GM12878 (cell line): Measurements from ENCODE around the gene PDIA3. TPM values are rescaled to one million over a fixed set of nuclear protein-coding genes. Genes with fewer than 3 reads are reported as not detected.

Source experiments
- ATAC-seq: fragments of 200-7000 bp; cut with Tn5 transposase; 3 replicates; pipeline ENCODE4 v1.9.1; 2020; ENCODE audit warnings: mild to moderate bottlenecking, moderate library complexity
- BruUV-seq: library from RNA; stranded (reverse); fragments of 400-500 nt; replicated peaks from 2 replicates; lab custom pipeline; 2021; lab: Mats Ljungman, UMichigan
- CTCF ChIA-PET: fragments of 300-600 bp; sonication (Branson Sonifier 250); formaldehyde crosslinking; extraction: SDS; loops from one replicate; lab custom pipeline; 2021; ENCODE audit warnings: inconsistent platforms; lab: Yijun Ruan, JAX
- POLR2A ChIA-PET: fragments of 350-600 bp; formaldehyde crosslinking; extraction: SDS; loops from one replicate; lab custom pipeline; 2021; ENCODE audit warnings: inconsistent platforms; lab: Charles Lee
- RAD21 ChIA-PET: fragments of 300-600 bp; sonication (Branson Sonifier 250); formaldehyde crosslinking; loops from one replicate; lab custom pipeline; 2023; ENCODE audit warnings: antibody characterized with exemption; ENCODE audit not compliant: unreplicated experiment; lab: Charles Lee
- SMC1A ChIA-PET: fragments of 300-600 bp; sonication (Branson Sonifier 250); formaldehyde crosslinking; loops from one replicate; lab custom pipeline; 2023; ENCODE audit not compliant: unreplicated experiment, uncharacterized antibody; lab: Charles Lee
- DNase-seq: peaks from one replicate; pipeline ENCODE4 v3.0.0-alpha.2; 2011; ENCODE audit warnings: low read depth, low spot score
- FAIRE-seq: peaks from 3 replicates; lab custom pipeline; 2011; peaks lifted over from hg19 to GRCh38; lab: Jason Lieb, UNC
- H2AFZ ChIP-seq: 2 replicates; pipeline ENCODE4 v1.6.0; 2011; ENCODE audit warnings: low read depth, low read length, control low read depth; ENCODE audit not compliant: control insufficient read depth
- H3K27ac ChIP-seq: 2 replicates; pipeline ENCODE4 v1.5.1; 2011; ENCODE audit warnings: control low read depth; ENCODE audit not compliant: control insufficient read depth, insufficient read depth
- H3K27me3 ChIP-seq, 2 experiments: replicated peaks in 1 of 2; 2 replicates each; pipeline versions ENCODE4 v1.6.0 to v1.6.1; 2011; ENCODE audit warnings: low read length in 1 of 2; ENCODE audit not compliant: control insufficient read depth in 2 of 2, insufficient read depth in 2 of 2
- H3K36me3 ChIP-seq, 2 experiments: 2 replicates each; pipeline ENCODE4 v1.5.1; 2011; ENCODE audit warnings: low read length in 1 of 2; ENCODE audit not compliant: control insufficient read depth in 2 of 2, insufficient read depth in 2 of 2
- H3K4me1 ChIP-seq: 2 replicates; pipeline ENCODE4 v1.6.1; 2011; ENCODE audit warnings: mild to moderate bottlenecking, low read length, moderate library complexity, mixed read lengths; ENCODE audit not compliant: control insufficient read depth, insufficient read depth
- H3K4me2 ChIP-seq: 2 replicates; pipeline ENCODE4 v1.6.0; 2011; ENCODE audit warnings: control low read depth; ENCODE audit not compliant: control insufficient read depth, insufficient read depth
- H3K4me3 ChIP-seq: fragments of 200-600 bp; sonication (generic); 2 replicates; pipeline ENCODE4 v1.5.1; 2016
- H3K79me2 ChIP-seq: 2 replicates; pipeline ENCODE4 v1.6.0; 2011; ENCODE audit warnings: low read length; ENCODE audit not compliant: control insufficient read depth, insufficient read depth
- H3K9ac ChIP-seq: 2 replicates; pipeline ENCODE4 v1.8.0; 2011; ENCODE audit warnings: low read length, control low read depth, mixed read lengths; ENCODE audit not compliant: control insufficient read depth, insufficient read depth
- H3K9me3 ChIP-seq: replicated peaks from 3 replicates; pipeline ENCODE4 v1.5.1; 2011; ENCODE audit warnings: mild to moderate bottlenecking, low read length; ENCODE audit not compliant: control insufficient read depth, insufficient read depth
- H4K20me1 ChIP-seq: 2 replicates; pipeline ENCODE4 v1.6.0; 2011; ENCODE audit not compliant: control insufficient read depth, insufficient read depth
- CHD2 ChIP-seq: IDR thresholded peaks from 2 replicates; pipeline ENCODE4 v1.6.1; 2011; ENCODE audit warnings: low read depth, low read length, improper control_type of control experiment, borderline replicate concordance
- HDAC6 ChIP-seq: fragments of 200-600 bp; sonication (generic); IDR thresholded peaks from one replicate; pipeline ENCODE4 v1.8.0; 2017; ENCODE audit warnings: antibody characterized with exemption; ENCODE audit not compliant: unreplicated experiment
- JUNB ChIP-seq: IDR thresholded peaks from 2 replicates; pipeline ENCODE4 v1.6.1; 2016; ENCODE audit warnings: antibody characterized with exemption, mild to moderate bottlenecking
- PML ChIP-seq: IDR thresholded peaks from 2 replicates; pipeline ENCODE4 v1.6.1; 2012; ENCODE audit warnings: low read length, inconsistent platforms
- POLR2AphosphoS2 ChIP-seq: IDR thresholded peaks from 2 replicates; pipeline ENCODE4 v1.6.1; 2011; ENCODE audit warnings: low read depth, mild to moderate bottlenecking, low read length, improper control_type of control experiment, moderate library complexity
- POLR2AphosphoS5 ChIP-seq: IDR thresholded peaks from 2 replicates; pipeline ENCODE4 v1.6.1; 2011; ENCODE audit warnings: mild to moderate bottlenecking, low read length, inconsistent platforms
- SMARCA5 ChIP-seq: fragments of 450-650 bp; IDR thresholded peaks from 2 replicates; pipeline ENCODE4 v1.6.1; 2017; ENCODE audit warnings: mild to moderate bottlenecking
- SMC3 ChIP-seq: IDR thresholded peaks from 2 replicates; pipeline ENCODE4 v1.6.1; 2011; ENCODE audit warnings: low read length, improper control_type of control experiment, borderline replicate concordance
- SUPT20H ChIP-seq: IDR thresholded peaks from 2 replicates; pipeline ENCODE4 v1.6.1; 2011; ENCODE audit warnings: low read depth, mild to moderate bottlenecking, low read length, moderate library complexity, borderline replicate concordance; ENCODE audit not compliant: control insufficient read depth
- WGBS: methylation state at CpG from one replicate; pipeline ENCODE4 v1.1.6; 2016; ENCODE audit warnings: low lambda C conversion rate; ENCODE audit not compliant: insufficient replicate concordance, insufficient coverage; ENCODE audit errors: missing lambda C conversion rate; 5-methylcytosine and 5-hydroxymethylcytosine counted together
- in situ Hi-C: fragments of 300-500 bp; cut with MboI; formaldehyde crosslinking; loops from 9 replicates; pipeline ENCODE4 v1.14.3; 2018; ENCODE audit warnings: mixed read lengths
- intact Hi-C: fragments of 100-400 bp; cut with micrococcal nuclease; formaldehyde crosslinking; loops from one replicate; pipeline ENCODE4 v1.14.2; 2022; ENCODE audit not compliant: unreplicated experiment
- polyA plus RNA-seq, 11 experiments: library from polyadenylated mRNA; depleted of rRNA in 4 of 11; unstranded in 6 of 11; stranded (reverse) in 5 of 11; fragments of >200 nt; fragmentation: Nextera tagmentation in 4 of 11; fragmentation: Illumina TruSeq in 1 of 11; extraction: Ambion mirVana in 4 of 11; extraction: Trizol in 1 of 11; gene quantifications; 1 replicate in 1 of 11; 2 replicates in 10 of 11; pipeline versions ENCODE4 v1.2.1 to v1.2.3, GENCODE V29; 2011 to 2016; ENCODE audit warnings: inconsistent platforms in 2 of 11, missing spikeins in 2 of 11, low read depth in 1 of 11
- total RNA-seq, 4 experiments: library from RNA; depleted of rRNA in 3 of 4; stranded (reverse); fragments of >200 nt in 3 of 4; fragmentation: Illumina TruSeq in 1 of 4; extraction: Trizol in 1 of 4; gene quantifications; 2 replicates each; pipeline versions ENCODE4 v1.2.1 to v1.2.3, GENCODE V29; 2013 to 2021
- TF ChIP-seq, protein P1 (sequence below): IDR thresholded peaks from 2 replicates; pipeline ENCODE4 v1.6.1; 2012; ENCODE audit warnings: low read length, inconsistent platforms

PDIA3 gene
- total and polyA plus RNA-seq, 10 of the 15 experiments (the other 5 are each of a cell fraction or from before 2014, with no cell fraction given), result 18.2 to 716 (median 181) TPM

DNA sequence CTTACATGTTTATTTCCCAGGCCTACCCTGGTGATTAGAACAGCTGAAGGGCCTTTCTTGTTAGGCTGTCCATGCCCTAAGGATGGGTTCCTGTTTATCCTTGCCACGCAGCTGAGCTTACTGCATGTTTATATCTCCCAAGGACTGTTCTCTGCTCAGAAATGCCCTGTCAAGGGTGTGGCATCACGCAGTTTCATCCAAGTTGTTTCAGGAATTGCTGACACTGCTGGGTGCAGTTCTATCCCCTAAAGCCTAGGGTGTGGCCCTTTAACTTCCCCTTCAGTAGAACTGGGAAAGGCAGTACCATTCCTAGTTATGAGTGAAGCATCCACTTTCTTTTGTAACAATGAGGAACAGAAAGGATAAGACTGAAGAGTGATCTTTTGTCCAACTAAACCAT lies 25.6 kb downstream of the PDIA3 start:
- H3K9me3 ChIP-seq, result no peaks in the 10 kb centered on the region
- in situ Hi-C loops (no loop called here), intact Hi-C loops (no loop called here)
- RAD21 ChIA-PET, result no interaction called here
- no TSS peak for BruUV-seq
- ATAC-seq (no peak), DNase-seq (no peak), FAIRE-seq (no peak)
- H3K36me3 ChIP-seq, result peaks cover 11 to 36% of the 10 kb centered on the region in 2 experiments
- H3K4me1 ChIP-seq, result peaks cover 10% of the 10 kb centered on the region
- H3K4me3 ChIP-seq, result no peak overlapping the region
- POLR2A ChIA-PET, result interaction anchor here (0.5 to 1.2 kb wide), 4 partner anchors 18 to 1061 kb away, joined by 3 read pairs; no protein-coding TSS in a partner anchor
- no peaks in the 10 kb centered on the region for H3K79me2 ChIP-seq
- H3K4me2 ChIP-seq, result no peak overlapping the region
- H4K20me1 ChIP-seq, result no peaks in the 10 kb centered on the region
- SMC1A ChIA-PET, result interaction anchor here (0.9 to 14.9 kb wide), 8 partner anchors 14 to 44 kb away, joined by 3 to 129 read pairs (median 10); partner anchors contain the start of gene SERF2
- H3K27me3 ChIP-seq, result no peaks in the 10 kb centered on the region
- no peak overlapping the region for H3K27ac ChIP-seq
- H3K9ac ChIP-seq, result no peak overlapping the region
- WGBS, result 66% methylated on average over 2 of the region's 2 CpGs
- TF ChIP-seq SMARCA5 (no peak), PML (no peak), CHD2 (no peak), SMC3 (no peak), HDAC6 (no peak), JUNB (no peak), SUPT20H (no peak)
- TF ChIP-seq, all 136 proteins: peak for 0
- CTCF ChIA-PET, result interaction anchor here (0.6 to 3.0 kb wide), 8 partner anchors 15 to 709 kb away, joined by 3 to 30 read pairs (median 4); partner anchors contain the start of genes HYPK and SERINC4
- H2AFZ ChIP-seq, result no peak overlapping the region

DNA sequence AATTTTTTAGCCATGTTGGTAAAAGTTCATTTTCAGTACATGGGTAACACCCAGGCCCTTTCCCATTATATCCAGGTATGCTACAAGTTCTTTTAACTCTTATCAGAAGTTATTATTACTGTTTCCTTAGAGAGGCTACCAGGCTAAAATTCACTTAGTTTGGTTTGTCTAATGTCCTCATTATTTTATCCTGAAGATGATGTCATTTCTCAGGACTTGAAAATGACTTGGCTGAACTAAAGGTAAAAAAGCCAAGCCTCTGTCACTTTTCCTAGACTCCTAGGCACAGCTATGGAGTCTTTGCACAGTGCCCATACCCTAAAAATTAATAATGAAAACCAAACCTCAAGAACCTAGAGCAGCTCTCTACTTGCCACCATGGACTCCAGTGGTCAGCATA lies 26.4 kb downstream of the PDIA3 start:
- intact Hi-C loops, result no loop called here
- FAIRE-seq, result no peak
- RAD21 ChIA-PET, result no interaction called here
- Histone ChIP-seq H3K79me2 (no peaks in the 10 kb centered on the region), H3K9me3 (no peaks in the 10 kb centered on the region), H3K4me2 (no peak overlapping the region), H4K20me1 (no peaks in the 10 kb centered on the region), H3K9ac (no peak overlapping the region), H3K4me3 (no peak overlapping the region), H3K27ac (no peak overlapping the region), H3K4me1 (peaks cover 12% of the 10 kb centered on the region), H3K27me3 (no peaks in the 10 kb centered on the region), H2AFZ (no peak overlapping the region), H3K36me3 (peaks cover 11 to 34% of the 10 kb centered on the region in 2 experiments)
- ATAC-seq, result no peak
- BruUV-seq, result no TSS peak
- POLR2A ChIA-PET, result interaction anchor here (0.9 to 1.8 kb wide), 3 partner anchors 10 to 19 kb away, joined by 3 to 4 read pairs (median 3); no protein-coding TSS in a partner anchor
- in situ Hi-C loops, result no loop called here
- DNase-seq, result no peak
- TF ChIP-seq POLR2AphosphoS2, result no peak
- TF ChIP-seq, protein P1, sequence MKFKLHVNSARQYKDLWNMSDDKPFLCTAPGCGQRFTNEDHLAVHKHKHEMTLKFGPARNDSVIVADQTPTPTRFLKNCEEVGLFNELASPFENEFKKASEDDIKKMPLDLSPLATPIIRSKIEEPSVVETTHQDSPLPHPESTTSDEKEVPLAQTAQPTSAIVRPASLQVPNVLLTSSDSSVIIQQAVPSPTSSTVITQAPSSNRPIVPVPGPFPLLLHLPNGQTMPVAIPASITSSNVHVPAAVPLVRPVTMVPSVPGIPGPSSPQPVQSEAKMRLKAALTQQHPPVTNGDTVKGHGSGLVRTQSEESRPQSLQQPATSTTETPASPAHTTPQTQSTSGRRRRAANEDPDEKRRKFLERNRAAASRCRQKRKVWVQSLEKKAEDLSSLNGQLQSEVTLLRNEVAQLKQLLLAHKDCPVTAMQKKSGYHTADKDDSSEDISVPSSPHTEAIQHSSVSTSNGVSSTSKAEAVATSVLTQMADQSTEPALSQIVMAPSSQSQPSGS, result 0 out of 2 replicates have a peak, but pooled peaks have one; percentile 33
- TF ChIP-seq POLR2AphosphoS5, result 0 out of 2 replicates have a peak, but pooled peaks have one; percentile 42
- CTCF ChIA-PET, result interaction anchor here (1.0 kb wide), 1 partner anchor 32 kb away, joined by 3 read pairs; no protein-coding TSS in a partner anchor
- SMC1A ChIA-PET, result interaction anchor here (1.9 to 14.9 kb wide), 5 partner anchors 17 to 43 kb away, joined by 5 to 129 read pairs (median 14); partner anchors contain the start of gene SERF2
